Parathyroid adenoma (tissue), 2 donors: Measurements from ENCODE around the gene SELENOV.

ENCODE experiments used
- H2AFZ ChIP-seq: fragments of 300-600 bp; sonication (generic); one replicate; pipeline ENCODE4 v1.7.0; 2017; ENCODE audit warnings: antibody characterized with exemption, mild to moderate bottlenecking
- H3K27ac ChIP-seq: fragments of 300-600 bp; sonication (generic); one replicate; pipeline ENCODE4 v1.7.0; 2017
- H3K27me3 ChIP-seq: fragments of 300-600 bp; sonication (generic); one replicate; pipeline ENCODE4 v1.7.0; 2017; ENCODE audit warnings: low read length; ENCODE audit not compliant: control insufficient read depth, insufficient read depth
- H3K36me3 ChIP-seq: fragments of 300-600 bp; sonication (generic); one replicate; pipeline ENCODE4 v1.7.0; 2017; ENCODE audit warnings: low read length; ENCODE audit not compliant: control insufficient read depth, insufficient read depth
- H3K4me1 ChIP-seq: fragments of 300-600 bp; sonication (generic); one replicate; pipeline ENCODE4 v1.7.0; 2017; ENCODE audit warnings: control low read depth
- H3K4me2 ChIP-seq: fragments of 300-600 bp; sonication (generic); one replicate; pipeline ENCODE4 v1.7.0; 2017; ENCODE audit warnings: low read length
- H3K4me3 ChIP-seq: fragments of 300-600 bp; sonication (generic); one replicate; pipeline ENCODE4 v1.7.0; 2017; ENCODE audit warnings: low read depth, low read length
- H3K79me2 ChIP-seq: fragments of 300-600 bp; sonication (generic); one replicate; pipeline ENCODE4 v1.7.0; 2017; ENCODE audit warnings: control low read depth
- H3K9ac ChIP-seq: fragments of 300-600 bp; sonication (generic); one replicate; pipeline ENCODE4 v1.7.0; 2017; ENCODE audit warnings: mild to moderate bottlenecking
- H3K9me3 ChIP-seq: fragments of 300-600 bp; sonication (generic); one replicate; pipeline ENCODE4 v1.7.0; 2017; ENCODE audit warnings: low read length; ENCODE audit not compliant: control insufficient read depth
- CTCF ChIP-seq: fragments of 300-600 bp; sonication (generic); IDR thresholded peaks from one replicate; pipeline ENCODE4 v1.7.0; 2017; ENCODE audit warnings: antibody characterized with exemption, mild to moderate bottlenecking
- donor health status: primary hyperparathyroidism.

The SELENOV gene

GRCh38 chr19:39532233-39533002 lies 17.5 kb downstream of the SELENOV start, which contains the start of gene EID2B:
EID2B (minus strand) TSS chr19:39532852; CDS start chr19:39532802, 50 bp downstream.
- peak within 1 kb of the TSS; percentile 71 for H3K9ac ChIP-seq
- H3K27ac ChIP-seq, result peak within 1 kb of the TSS; percentile 50
- H3K27me3 ChIP-seq, result no peaks in the 10 kb centered on the region
- H3K4me2 ChIP-seq, result peak within 1 kb of the TSS; percentile 85
- peak within 1 kb of the TSS; percentile 81 for H2AFZ ChIP-seq
- peak within 1 kb of the TSS; percentile 92 for H3K4me3 ChIP-seq
- peaks cover 3% of the 10 kb centered on the region for H3K4me1 ChIP-seq
- no peaks in the 10 kb centered on the region for H3K36me3 ChIP-seq
- no peaks in the 10 kb centered on the region for H3K9me3 ChIP-seq
- H3K79me2 ChIP-seq, result peaks cover 27% of the 10 kb centered on the region
- peak; percentile 99 for TF ChIP-seq CTCF

GRCh38 chr19:39533003-39533512 lies 18.1 kb downstream of the SELENOV start:
- peak overlapping the region; percentile 92 for H3K4me3 ChIP-seq
- peaks cover 5% of the 10 kb centered on the region for H3K4me1 ChIP-seq
- peak overlapping the region; percentile 85 for H3K4me2 ChIP-seq
- no peak for TF ChIP-seq CTCF
- H3K9ac ChIP-seq, result no peak overlapping the region
- H3K9me3 ChIP-seq, result no peaks in the 10 kb centered on the region
- peak overlapping the region; percentile 50 for H3K27ac ChIP-seq
- H3K79me2 ChIP-seq, result peaks cover 27% of the 10 kb centered on the region
- peak overlapping the region; percentile 81 for H2AFZ ChIP-seq
- H3K27me3 ChIP-seq, result no peaks in the 10 kb centered on the region
- no peaks in the 10 kb centered on the region for H3K36me3 ChIP-seq

GRCh38 chr19:39533791-39534190 lies 18.9 kb downstream of the SELENOV start:
- no peak overlapping the region for H3K9ac ChIP-seq
- peaks cover 27% of the 10 kb centered on the region for H3K79me2 ChIP-seq
- H3K4me2 ChIP-seq, result no peak overlapping the region
- no peak overlapping the region for H2AFZ ChIP-seq
- no peak for TF ChIP-seq CTCF
- H3K9me3 ChIP-seq, result no peaks in the 10 kb centered on the region
- no peak overlapping the region for H3K27ac ChIP-seq
- peaks cover 9% of the 10 kb centered on the region for H3K4me1 ChIP-seq
- no peak overlapping the region for H3K4me3 ChIP-seq
- no peaks in the 10 kb centered on the region for H3K27me3 ChIP-seq
- H3K36me3 ChIP-seq, result no peaks in the 10 kb centered on the region

GRCh38 chr19:39539165-39539517 lies 24.2 kb downstream of the SELENOV start:
- Histone ChIP-seq H3K36me3 (no peaks in the 10 kb centered on the region), H3K4me1 (peaks cover 6% of the 10 kb centered on the region), H3K4me2 (peak overlapping the region; percentile 81), H2AFZ (peak overlapping the region; percentile 77), H3K79me2 (peaks cover 11% of the 10 kb centered on the region), H3K9ac (no peak overlapping the region), H3K27ac (peak overlapping the region; percentile 83), H3K27me3 (no peaks in the 10 kb centered on the region), H3K4me3 (peak overlapping the region; percentile 82), H3K9me3 (no peaks in the 10 kb centered on the region)
- no peak for TF ChIP-seq CTCF
